Measurements from ENCODE around the gene DAPK2.
A peak's percentile ranks its signal among the peaks of the same experiment; 100 is the strongest.
"Not testable (repeated sequence)": the region's sequence is repeated elsewhere in the genome, so short reads cannot be mapped to it uniquely, and the experiment has no call there.

The DAPK2 gene

GRCh38 chr15:63973212-63974009 is 72.9 kb downstream of the DAPK2 start:
- DNase-seq (ENCODE audit: low read depth in 2 of 2) = no peak

- DNase-seq (ENCODE audit: low read depth in 2 of 2) = no peak
Measured at GRCh38 chr15:63972801-63973200, 73.5 kb downstream of the DAPK2 start.

GRCh38 chr15:63971904-63972303 is 74.4 kb downstream of the DAPK2 start:
- no peak for DNase-seq (ENCODE audit: low read depth in 2 of 2)

GRCh38 chr15:63971427-63971805 is 74.9 kb downstream of the DAPK2 start:
- DNase-seq (ENCODE audit: low read depth in 2 of 2) = peak; percentile 36

GRCh38 chr15:63970621-63971426 is 75.5 kb downstream of the DAPK2 start:
- peak in 1 of 2 donors; percentile 7 for DNase-seq (ENCODE audit: low read depth in 2 of 2)

GRCh38 chr15:63969652-63970421 is 76.4 kb downstream of the DAPK2 start:
- no peak for DNase-seq (ENCODE audit: low read depth in 2 of 2)

GRCh38 chr15:63968700-63969099 is 77.6 kb downstream of the DAPK2 start:
- no peak for DNase-seq (ENCODE audit: low read depth in 2 of 2)

GRCh38 chr15:63968122-63968524 is 78.2 kb downstream of the DAPK2 start:
- DNase-seq (ENCODE audit: low read depth in 2 of 2) = no peak

- DNase-seq (ENCODE audit: low read depth in 2 of 2) = no peak
Measured at GRCh38 chr15:63967616-63968015, 78.7 kb downstream of the DAPK2 start.

GRCh38 chr15:63962947-63963721 is 83.2 kb downstream of the DAPK2 start:
- not testable (repeated sequence) for DNase-seq (ENCODE audit: low read depth in 2 of 2)

GRCh38 chr15:63953524-63953923 is 92.8 kb downstream of the DAPK2 start:
- DNase-seq (ENCODE audit: low read depth in 2 of 2) = no peak

- no peak for DNase-seq (ENCODE audit: low read depth in 2 of 2)
Measured at GRCh38 chr15:63950911-63951481, 95.3 kb downstream of the DAPK2 start.

- DNase-seq (ENCODE audit: low read depth in 2 of 2) = no peak
Measured at GRCh38 chr15:63948971-63949370, 97.3 kb downstream of the DAPK2 start.

GRCh38 chr15:63948436-63948835 is 97.8 kb downstream of the DAPK2 start:
- DNase-seq (ENCODE audit: low read depth in 2 of 2) = no peak

- DNase-seq (ENCODE audit: low read depth in 2 of 2) = no peak
Measured at GRCh38 chr15:63947228-63947627, 99.1 kb downstream of the DAPK2 start.

GRCh38 chr15:63946524-63947065 is 99.7 kb downstream of the DAPK2 start:
- DNase-seq (ENCODE audit: low read depth in 2 of 2) = no peak

GRCh38 chr15:63945838-63946298 is 100.4 kb downstream of the DAPK2 start:
- DNase-seq (ENCODE audit: low read depth in 2 of 2) = no peak

GRCh38 chr15:63945007-63945788 is 101.1 kb downstream of the DAPK2 start:
- DNase-seq (ENCODE audit: low read depth in 2 of 2) = peak; percentile 37 to 38

GRCh38 chr15:63944681-63944955 is 101.7 kb downstream of the DAPK2 start:
- no peak for DNase-seq (ENCODE audit: low read depth in 2 of 2)
